ENCODE results near the gene NME9.

DNA sequence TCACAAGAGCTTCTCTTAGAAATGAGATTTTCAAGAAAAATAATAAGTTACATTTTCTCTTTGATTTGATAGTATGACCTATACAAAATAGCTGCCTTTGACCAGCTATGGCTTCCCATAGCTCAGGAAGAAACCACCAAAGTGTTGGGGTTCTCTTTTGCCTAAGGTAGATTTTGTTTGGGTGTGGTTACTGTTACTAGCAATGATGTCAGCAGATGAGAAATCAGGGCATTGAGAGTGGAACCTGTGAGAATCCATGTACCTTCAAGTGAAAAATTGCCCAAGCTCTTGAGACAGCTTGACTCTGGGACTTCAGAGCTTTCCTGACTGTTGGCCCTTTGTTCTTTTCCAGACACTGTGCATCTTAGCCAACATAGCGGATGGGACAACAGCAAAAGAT is 45.6 kb downstream of the NME9 start:
- TF ChIP-seq, protein P1, sequence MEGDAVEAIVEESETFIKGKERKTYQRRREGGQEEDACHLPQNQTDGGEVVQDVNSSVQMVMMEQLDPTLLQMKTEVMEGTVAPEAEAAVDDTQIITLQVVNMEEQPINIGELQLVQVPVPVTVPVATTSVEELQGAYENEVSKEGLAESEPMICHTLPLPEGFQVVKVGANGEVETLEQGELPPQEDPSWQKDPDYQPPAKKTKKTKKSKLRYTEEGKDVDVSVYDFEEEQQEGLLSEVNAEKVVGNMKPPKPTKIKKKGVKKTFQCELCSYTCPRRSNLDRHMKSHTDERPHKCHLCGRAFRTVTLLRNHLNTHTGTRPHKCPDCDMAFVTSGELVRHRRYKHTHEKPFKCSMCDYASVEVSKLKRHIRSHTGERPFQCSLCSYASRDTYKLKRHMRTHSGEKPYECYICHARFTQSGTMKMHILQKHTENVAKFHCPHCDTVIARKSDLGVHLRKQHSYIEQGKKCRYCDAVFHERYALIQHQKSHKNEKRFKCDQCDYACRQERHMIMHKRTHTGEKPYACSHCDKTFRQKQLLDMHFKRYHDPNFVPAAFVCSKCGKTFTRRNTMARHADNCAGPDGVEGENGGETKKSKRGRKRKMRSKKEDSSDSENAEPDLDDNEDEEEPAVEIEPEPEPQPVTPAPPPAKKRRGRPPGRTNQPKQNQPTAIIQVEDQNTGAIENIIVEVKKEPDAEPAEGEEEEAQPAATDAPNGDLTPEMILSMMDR (conservative IDR thresholded peaks at IDR 0.05 in 1 of 2, IDR thresholded peaks at IDR 0.05 in 1 of 2; ENCODE audit: extremely low read depth in 1 of 2, insufficient read depth in 1 of 2, low read depth in 1 of 2, low read length in 2 of 2): no peak
- TF ChIP-seq EZH2 (IDR thresholded peaks at IDR 0.05; ENCODE audit: borderline replicate concordance, low read length): no peak
